HUES48 (cell line): ENCODE results near the gene KCNIP4.

ENCODE experiments used
- H3K27ac ChIP-seq: one replicate; pipeline ENCODE4 v1.7.0; 2013; ENCODE audit warnings: low read depth, low read length, inconsistent platforms
- H3K27me3 ChIP-seq: 2 replicates; pipeline ENCODE4 v1.6.1; 2013; ENCODE audit warnings: mild to moderate bottlenecking, low read length; ENCODE audit not compliant: control insufficient read depth, insufficient read depth
- H3K36me3 ChIP-seq: 2 replicates; pipeline ENCODE4 v1.6.1; 2013; ENCODE audit warnings: low read length; ENCODE audit not compliant: control insufficient read depth, insufficient read depth
- H3K4me1 ChIP-seq: 2 replicates; pipeline ENCODE4 v1.6.1; 2013; ENCODE audit warnings: mild to moderate bottlenecking, low read length; ENCODE audit not compliant: control insufficient read depth, insufficient read depth
- H3K4me3 ChIP-seq: 2 replicates; pipeline ENCODE4 v1.5.1; 2013; ENCODE audit warnings: mild to moderate bottlenecking, low read depth, low read length
- H3K9ac ChIP-seq: 2 replicates; pipeline ENCODE4 v1.6.1; 2013; ENCODE audit warnings: mild to moderate bottlenecking, low read depth, low read length, moderate library complexity
- H3K9me3 ChIP-seq: 2 replicates; pipeline ENCODE4 v1.6.1; 2013; ENCODE audit warnings: low read length; ENCODE audit not compliant: control insufficient read depth, insufficient read depth

The KCNIP4 gene

DNA sequence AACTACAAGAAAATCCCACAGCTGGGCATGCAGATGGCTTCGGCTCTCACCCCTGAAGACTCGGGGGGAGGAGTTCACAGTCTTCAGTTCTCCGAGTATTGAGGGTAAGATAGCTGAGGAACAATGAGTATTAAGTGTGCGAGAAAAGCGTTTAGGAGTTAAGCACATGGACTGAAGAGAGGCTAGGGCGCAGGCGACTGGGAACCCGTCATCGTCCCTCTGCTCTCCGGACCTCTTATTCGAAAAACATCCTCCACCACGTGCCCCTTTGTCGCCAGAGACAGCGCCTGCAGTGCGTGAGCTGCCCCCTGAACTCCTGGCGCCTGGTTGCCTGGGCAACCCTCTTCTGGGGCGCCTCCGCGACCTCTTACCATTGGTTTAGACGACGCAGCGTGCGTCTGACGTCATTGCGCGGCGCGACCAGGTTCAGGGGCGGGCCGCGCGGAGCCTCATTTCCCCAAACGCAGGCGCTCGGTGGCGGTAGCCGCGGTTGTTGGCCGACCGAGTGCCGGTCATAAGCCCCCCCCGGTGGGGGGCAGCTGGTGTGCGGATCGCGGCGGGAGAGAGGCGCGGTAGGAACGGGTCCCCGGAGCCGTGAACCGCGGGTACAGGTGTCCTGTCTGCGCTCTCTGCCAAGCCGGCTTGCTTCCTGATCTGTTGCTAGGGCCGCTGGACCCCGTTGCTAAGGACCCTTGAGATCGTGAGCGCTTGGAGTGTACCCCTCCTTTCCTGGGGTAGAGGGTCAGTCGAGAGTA lies 1248.4 kb downstream of the KCNIP4 start, which contains the start of gene PACRGL:
Gene PACRGL, plus strand, starts transcription at position 452 of the 755 bp plus-strand sequence. CDS start 4,024 bp downstream, outside the sequence.
- peak within 1 kb of the TSS; percentile 75 for H3K27ac ChIP-seq
- peak within 1 kb of the TSS; percentile 78 for H3K4me3 ChIP-seq
- H3K36me3 ChIP-seq = peaks cover 11% of the 10 kb centered on the region
- no peaks in the 10 kb centered on the region for H3K27me3 ChIP-seq
- H3K4me1 ChIP-seq = peaks cover 12% of the 10 kb centered on the region
- H3K9ac ChIP-seq = peak within 1 kb of the TSS; percentile 80
- no peaks in the 10 kb centered on the region for H3K9me3 ChIP-seq

DNA sequence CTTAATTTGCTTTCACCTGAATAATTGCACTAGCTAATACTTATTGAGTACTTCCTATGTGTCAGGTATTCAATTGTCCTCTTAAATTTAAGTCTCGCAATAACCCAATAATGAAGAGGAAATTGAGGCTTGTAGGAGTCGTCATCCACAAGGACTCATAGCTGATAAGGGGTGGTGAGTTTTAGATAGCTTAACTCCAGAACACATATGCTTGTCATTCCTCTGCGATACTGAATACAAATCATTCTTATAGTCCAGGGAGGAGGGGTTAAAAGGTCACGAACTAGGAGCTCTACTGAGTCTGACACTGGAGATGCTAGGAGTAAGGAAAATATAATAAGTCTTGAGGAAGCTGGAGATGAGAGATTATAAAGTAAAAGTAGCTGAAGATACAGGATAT lies 1249.8 kb downstream of the KCNIP4 start:
- no peaks in the 10 kb centered on the region for H3K9me3 ChIP-seq
- no peak overlapping the region for H3K9ac ChIP-seq
- peaks cover 12% of the 10 kb centered on the region for H3K4me1 ChIP-seq
- H3K27ac ChIP-seq = no peak overlapping the region
- no peaks in the 10 kb centered on the region for H3K27me3 ChIP-seq
- no peaks in the 10 kb centered on the region for H3K36me3 ChIP-seq
- no peak overlapping the region for H3K4me3 ChIP-seq

DNA sequence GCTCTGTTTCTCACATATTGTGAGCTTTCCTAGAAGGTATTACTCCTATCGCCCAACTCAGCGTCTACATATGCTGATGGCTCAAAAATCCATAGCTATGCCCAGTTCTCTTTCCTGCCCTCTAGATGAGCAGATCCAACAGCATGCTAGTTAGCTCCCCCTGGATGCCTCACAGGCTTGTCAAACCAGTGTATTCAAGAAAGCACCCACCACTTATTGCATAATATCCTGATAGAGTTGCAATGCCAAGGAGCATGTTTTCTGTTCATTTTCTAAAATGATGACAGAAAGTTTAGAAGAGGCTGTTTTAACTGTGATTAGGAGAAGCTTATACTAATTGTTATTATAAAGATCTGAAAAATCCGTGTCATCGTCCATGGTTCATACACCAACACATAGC lies 1250.2 kb downstream of the KCNIP4 start:
- H3K27me3 ChIP-seq = no peaks in the 10 kb centered on the region
- H3K4me1 ChIP-seq = peaks cover 12% of the 10 kb centered on the region
- no peaks in the 10 kb centered on the region for H3K9me3 ChIP-seq
- no peak overlapping the region for H3K4me3 ChIP-seq
- no peaks in the 10 kb centered on the region for H3K36me3 ChIP-seq
- no peak overlapping the region for H3K27ac ChIP-seq
- no peak overlapping the region for H3K9ac ChIP-seq

DNA sequence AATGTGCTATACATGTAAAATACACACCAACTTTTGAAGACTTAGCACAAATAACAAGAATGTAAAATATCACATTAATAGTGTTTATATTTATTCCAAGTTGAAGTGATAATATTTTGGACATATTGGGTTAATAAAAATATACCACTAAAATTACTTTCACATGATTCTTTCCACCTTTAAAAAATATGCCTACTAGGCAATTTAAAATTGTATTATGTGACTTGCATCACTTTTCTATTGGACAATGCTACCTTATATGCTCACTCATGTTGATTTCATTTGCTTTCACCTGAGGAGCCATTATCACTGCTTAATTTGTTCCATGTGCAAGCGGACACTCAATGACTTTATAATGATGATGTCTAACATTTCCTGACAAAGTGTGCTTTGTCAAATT lies 1251.8 kb downstream of the KCNIP4 start:
- Histone ChIP-seq H3K36me3 (no peaks in the 10 kb centered on the region), H3K9me3 (no peaks in the 10 kb centered on the region), H3K27ac (no peak overlapping the region), H3K4me3 (no peak overlapping the region), H3K9ac (no peak overlapping the region), H3K27me3 (no peaks in the 10 kb centered on the region), H3K4me1 (peaks cover 12% of the 10 kb centered on the region)

DNA sequence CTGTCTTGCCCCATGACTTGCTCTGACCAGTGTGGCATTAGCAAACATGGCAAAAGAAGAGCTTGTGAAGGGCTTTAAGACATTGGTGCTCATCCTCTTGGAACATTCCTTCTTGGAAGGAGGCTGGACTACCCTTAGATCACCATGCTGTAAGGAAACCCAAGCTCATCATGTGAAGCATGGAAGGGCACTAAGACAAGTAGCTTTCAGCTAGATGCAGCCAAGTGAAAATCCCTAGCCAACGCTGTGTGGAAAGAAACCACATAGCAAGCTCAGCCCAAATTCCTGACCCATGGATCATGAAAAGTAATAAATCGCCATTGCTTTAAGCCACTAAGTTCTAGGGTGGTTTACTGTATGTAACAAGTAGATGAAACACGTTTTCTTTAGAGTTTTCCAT lies 1260.7 kb downstream of the KCNIP4 start:
- no peaks in the 10 kb centered on the region for H3K9me3 ChIP-seq
- no peak overlapping the region for H3K27ac ChIP-seq
- H3K36me3 ChIP-seq = no peaks in the 10 kb centered on the region
- no peak overlapping the region for H3K9ac ChIP-seq
- H3K27me3 ChIP-seq = no peaks in the 10 kb centered on the region
- no peaks in the 10 kb centered on the region for H3K4me1 ChIP-seq
- no peak overlapping the region for H3K4me3 ChIP-seq

DNA sequence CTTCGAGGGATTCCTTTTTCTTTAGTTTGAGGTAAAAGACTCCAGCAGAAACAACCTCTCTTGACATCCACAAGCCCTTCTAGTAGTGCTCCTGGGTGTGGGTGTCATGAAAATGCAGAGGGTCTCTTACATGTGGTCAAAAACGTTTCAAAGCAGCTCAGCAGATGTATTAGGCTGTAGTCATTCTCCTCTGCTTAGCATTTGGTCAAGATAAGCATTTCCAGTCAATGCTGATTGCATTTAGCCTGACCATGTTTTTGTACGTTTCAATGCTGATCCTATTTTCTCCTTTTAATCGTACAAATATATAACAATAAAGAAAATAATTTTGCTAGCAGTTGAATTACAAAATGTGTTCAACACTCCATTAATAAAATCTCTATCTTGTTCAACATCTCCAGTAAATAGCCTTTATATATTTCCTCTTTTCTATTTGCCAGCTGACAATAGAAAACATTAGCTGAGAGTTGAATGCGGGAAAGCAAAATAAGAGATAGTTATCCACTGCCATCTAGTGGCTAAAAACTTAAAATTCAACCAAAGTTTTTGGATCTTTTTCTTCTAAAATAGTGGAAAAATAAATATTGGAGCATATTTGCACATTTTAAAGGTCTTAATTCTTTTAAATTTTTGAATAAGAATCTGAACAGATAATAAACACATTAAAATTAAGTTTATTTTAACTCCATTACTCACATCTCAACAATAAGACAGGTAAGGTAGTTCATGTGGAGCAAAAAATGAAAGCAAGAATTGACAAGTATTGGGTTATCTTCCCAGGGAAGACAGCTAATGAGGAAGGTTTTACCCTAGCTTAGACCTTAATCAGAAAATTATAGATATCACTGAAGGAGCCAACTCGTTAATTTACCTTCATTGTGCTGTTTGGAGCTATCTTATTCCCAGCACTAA lies 1263.5 kb downstream of the KCNIP4 start:
- H3K4me3 ChIP-seq = no peak overlapping the region
- no peak overlapping the region for H3K27ac ChIP-seq
- no peaks in the 10 kb centered on the region for H3K4me1 ChIP-seq
- no peaks in the 10 kb centered on the region for H3K9me3 ChIP-seq
- no peaks in the 10 kb centered on the region for H3K36me3 ChIP-seq
- H3K27me3 ChIP-seq = no peaks in the 10 kb centered on the region
- no peak overlapping the region for H3K9ac ChIP-seq

DNA sequence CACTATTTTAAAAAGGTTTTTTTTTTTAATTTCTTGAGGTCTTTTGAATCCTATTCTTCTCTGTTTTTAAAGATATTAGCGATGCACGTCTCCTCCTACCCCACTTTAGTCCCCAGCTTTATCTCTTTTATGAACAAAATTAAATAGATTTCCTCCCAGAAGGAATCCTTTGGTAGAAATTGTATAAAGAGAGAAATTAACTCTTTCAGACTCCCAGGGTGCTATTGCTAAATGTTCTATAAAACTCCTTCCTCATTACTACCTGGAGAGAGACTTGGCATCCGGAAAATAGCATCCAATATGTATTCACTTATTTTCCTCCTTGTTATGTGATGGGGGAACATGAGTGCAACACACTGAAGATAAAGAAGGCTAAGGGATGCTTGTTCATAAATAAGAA lies 1264.8 kb downstream of the KCNIP4 start:
- Histone ChIP-seq H3K36me3 (no peaks in the 10 kb centered on the region), H3K4me3 (no peak overlapping the region), H3K27ac (no peak overlapping the region), H3K4me1 (no peaks in the 10 kb centered on the region), H3K9ac (no peak overlapping the region), H3K27me3 (no peaks in the 10 kb centered on the region), H3K9me3 (no peaks in the 10 kb centered on the region)

DNA sequence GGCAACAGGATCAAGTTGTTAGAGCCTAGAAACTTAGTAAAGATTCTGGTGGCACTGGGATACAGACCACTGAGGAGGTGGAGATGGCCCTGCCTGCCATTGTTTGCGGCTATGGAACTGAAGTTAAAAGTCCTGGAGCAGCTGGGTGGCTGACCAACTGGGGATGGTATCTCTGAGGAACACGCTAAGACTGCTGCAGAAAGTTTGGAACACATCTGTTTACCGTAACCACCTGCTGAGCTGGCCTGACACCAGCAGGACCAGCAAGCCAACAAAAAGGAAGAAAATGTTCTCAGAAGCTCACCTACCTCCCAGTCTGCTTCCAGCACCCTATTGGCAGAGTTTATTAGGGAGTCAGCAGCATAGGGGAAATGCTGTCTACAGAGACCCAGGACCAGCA lies 1265.7 kb downstream of the KCNIP4 start:
- Histone ChIP-seq H3K9me3 (no peaks in the 10 kb centered on the region), H3K4me1 (no peaks in the 10 kb centered on the region), H3K27me3 (no peaks in the 10 kb centered on the region), H3K27ac (no peak overlapping the region), H3K4me3 (no peak overlapping the region), H3K9ac (no peak overlapping the region), H3K36me3 (no peaks in the 10 kb centered on the region)

DNA sequence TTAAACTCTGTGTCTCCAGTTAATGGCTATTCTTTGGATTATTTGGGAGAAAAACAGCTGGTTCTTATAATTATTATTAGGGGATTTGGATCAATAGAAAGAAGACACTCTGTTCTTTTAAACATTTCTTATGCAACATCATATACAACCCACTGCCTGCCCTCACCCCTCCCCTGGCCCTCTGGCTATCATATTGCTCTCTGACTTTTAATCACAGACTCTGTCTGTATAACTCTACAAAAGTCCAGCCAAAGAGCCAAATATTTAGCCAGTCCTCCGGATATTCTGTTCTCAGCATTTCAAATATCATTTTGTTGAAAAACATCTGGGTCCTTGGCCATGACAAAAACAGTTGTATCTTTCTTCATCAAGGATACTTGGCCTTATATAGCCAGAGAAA lies 1267.3 kb downstream of the KCNIP4 start:
- H3K4me3 ChIP-seq = no peak overlapping the region
- H3K36me3 ChIP-seq = no peaks in the 10 kb centered on the region
- no peaks in the 10 kb centered on the region for H3K27me3 ChIP-seq
- H3K9me3 ChIP-seq = no peaks in the 10 kb centered on the region
- no peak overlapping the region for H3K9ac ChIP-seq
- peaks cover 16% of the 10 kb centered on the region; the same call in 1 of the 2 replicates for H3K4me1 ChIP-seq
- no peak overlapping the region for H3K27ac ChIP-seq

DNA sequence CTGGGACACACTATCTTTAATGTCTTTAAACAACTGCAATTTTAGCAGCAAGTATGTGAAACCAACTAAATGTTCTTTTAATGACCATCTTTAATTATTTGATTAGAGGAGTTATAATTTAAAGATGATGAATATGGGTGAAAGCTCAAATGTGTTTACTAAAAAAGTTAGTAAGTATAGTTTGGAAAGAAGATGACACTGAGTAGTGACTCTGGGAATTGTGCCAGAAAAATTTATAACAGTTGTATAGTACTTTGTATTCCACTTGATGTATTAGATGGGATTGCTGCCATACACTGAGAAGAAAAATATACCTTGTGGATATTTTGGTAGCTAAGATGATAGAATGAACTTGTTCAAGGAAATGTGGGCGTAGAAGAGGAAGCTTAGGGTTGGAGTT lies 1267.8 kb downstream of the KCNIP4 start:
- Histone ChIP-seq H3K27me3 (no peaks in the 10 kb centered on the region), H3K4me3 (no peak overlapping the region), H3K4me1 (peaks cover 17% of the 10 kb centered on the region; the same call in 1 of the 2 replicates), H3K9me3 (no peaks in the 10 kb centered on the region), H3K27ac (no peak overlapping the region), H3K36me3 (no peaks in the 10 kb centered on the region), H3K9ac (no peak overlapping the region)

DNA sequence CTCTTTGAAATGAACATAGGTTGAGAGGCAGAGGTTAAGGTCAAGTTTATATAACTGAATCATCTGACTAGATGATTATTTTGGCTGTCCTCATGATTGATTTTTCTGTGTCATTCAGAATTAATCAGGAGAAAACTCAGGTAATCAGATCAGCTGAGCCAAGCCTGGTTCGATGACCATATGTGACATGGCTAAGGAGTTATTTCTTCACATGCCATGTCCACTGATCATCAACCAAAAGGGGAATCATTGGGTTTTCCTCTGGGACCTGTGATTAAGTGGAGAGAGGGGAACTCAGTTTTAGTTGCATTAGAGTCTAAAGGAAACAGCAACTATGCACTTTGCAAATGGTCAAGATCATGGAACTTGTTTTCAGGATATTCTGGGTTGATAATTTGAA lies 1268.6 kb downstream of the KCNIP4 start:
- H3K9me3 ChIP-seq = no peaks in the 10 kb centered on the region
- no peak overlapping the region for H3K9ac ChIP-seq
- H3K27me3 ChIP-seq = no peaks in the 10 kb centered on the region
- H3K4me3 ChIP-seq = no peak overlapping the region
- no peaks in the 10 kb centered on the region for H3K36me3 ChIP-seq
- H3K27ac ChIP-seq = no peak overlapping the region
- peaks cover 17% of the 10 kb centered on the region; the same call in 1 of the 2 replicates for H3K4me1 ChIP-seq
